SK-N-SH (cell line): ENCODE data around the gene ABLIM1. TPM values are rescaled to one million over a fixed set of nuclear protein-coding genes. Genes with fewer than 3 reads are reported as not detected.

Experiments
- CTCF ChIA-PET: fragments of 300-600, 350-600 bp; formaldehyde crosslinking; extraction: SDS; loops from one replicate; lab custom pipeline; 2021; lab: Yijun Ruan, JAX
- POLR2A ChIA-PET: fragments of 350-600 bp; sonication (Branson Sonifier 250); formaldehyde crosslinking; extraction: SDS; loops from one replicate; lab custom pipeline; 2020; ENCODE audit warnings: antibody characterized with exemption, inconsistent platforms; lab: Yijun Ruan, JAX
- DNase-seq: peaks from one replicate; pipeline ENCODE4 v3.0.0; 2012
- H2AFZ ChIP-seq: fragments of 200-600 bp; sonication (generic); 2 replicates; pipeline ENCODE4 v1.8.1; 2016; ENCODE audit warnings: antibody characterized with exemption, mild to moderate bottlenecking, low read depth
- H3F3A ChIP-seq: fragments of 200-600 bp; sonication (generic); replicated peaks from 2 replicates; pipeline ENCODE3; 2016; ENCODE audit warnings: antibody characterized with exemption, mild to moderate bottlenecking; ENCODE audit not compliant: insufficient read depth
- H3K27ac ChIP-seq, 2 experiments: fragments of 200-500 bp in 1 of 2; fragments of 200-600 bp in 1 of 2; sonication (Bioruptor generic) in 1 of 2; sonication (generic), shearing (Covaris generic) in 1 of 2; 2 replicates each; pipeline versions ENCODE4 v1.5.1 to v1.6.1; 2014 to 2016; ENCODE audit warnings: low read depth in 2 of 2, inconsistent platforms in 1 of 2, low read length in 1 of 2, mild to moderate bottlenecking in 1 of 2, mixed read lengths in 1 of 2
- H3K27me3 ChIP-seq: fragments of 200-600 bp; sonication (generic), shearing (Covaris generic); 2 replicates; pipeline ENCODE4 v1.6.1; 2016; ENCODE audit warnings: mixed run types; ENCODE audit not compliant: insufficient read depth
- H3K36me3 ChIP-seq, 2 experiments: fragments of 200-500 bp in 1 of 2; fragments of 200-600 bp in 1 of 2; sonication (Bioruptor generic) in 1 of 2; sonication (generic) in 1 of 2; replicated peaks in 1 of 2; 2 replicates each; pipeline versions ENCODE3 to v1.5.1; 2014 to 2016; ENCODE audit warnings: low read length in 1 of 2, mild to moderate bottlenecking in 1 of 2; ENCODE audit not compliant: insufficient read depth in 2 of 2, control insufficient read depth in 1 of 2
- H3K4me1 ChIP-seq, 2 experiments: fragments of 200-500 bp in 1 of 2; fragments of 200-600 bp in 1 of 2; sonication (Bioruptor generic) in 1 of 2; sonication (generic), shearing (Covaris generic) in 1 of 2; 2 replicates each; pipeline versions ENCODE4 v1.5.1 to v1.6.1; 2014 to 2016; ENCODE audit warnings: low read depth in 1 of 2, low read length in 1 of 2, mixed run types in 1 of 2; ENCODE audit not compliant: insufficient read depth in 2 of 2, control insufficient read depth in 1 of 2
- H3K4me2 ChIP-seq: fragments of 200-600 bp; sonication (generic), shearing (Covaris generic); 2 replicates; pipeline ENCODE4 v1.6.1; 2017; ENCODE audit warnings: mixed run types
- H3K4me3 ChIP-seq, 2 experiments: fragments of 200-500 bp in 1 of 2; fragments of 200-600 bp in 1 of 2; sonication (Bioruptor generic) in 1 of 2; sonication (generic), shearing (Covaris generic) in 1 of 2; 2 replicates each; pipeline versions ENCODE4 v1.5.1 to v1.8.1; 2014 to 2016; ENCODE audit warnings: low read depth in 2 of 2, inconsistent platforms in 1 of 2, low read length in 1 of 2, mild to moderate bottlenecking in 1 of 2, mixed read lengths in 1 of 2, moderate library complexity in 1 of 2
- H3K79me2 ChIP-seq: fragments of 200-600 bp; sonication (generic); 2 replicates; pipeline ENCODE4 v1.8.1; 2017; ENCODE audit warnings: mild to moderate bottlenecking; ENCODE audit not compliant: insufficient read depth
- H3K9ac ChIP-seq: fragments of 200-600 bp; sonication (generic); 2 replicates; pipeline ENCODE4 v1.6.1; 2017; ENCODE audit warnings: mixed run types
- H3K9me2 ChIP-seq: fragments of 200-600 bp; sonication (generic); 2 replicates; pipeline ENCODE4 v1.6.1; 2017; ENCODE audit warnings: mixed run types
- H3K9me3 ChIP-seq: fragments of 200-600 bp; sonication (generic); 2 replicates; pipeline ENCODE4 v1.6.1; 2017; ENCODE audit warnings: mixed run types, mild to moderate bottlenecking, moderate library complexity
- H4K20me1 ChIP-seq: fragments of 200-600 bp; sonication (generic); 2 replicates; pipeline ENCODE4 v1.6.1; 2017; ENCODE audit warnings: mild to moderate bottlenecking, mixed run types; ENCODE audit not compliant: insufficient read depth
- CHD2 ChIP-seq: fragments of 150-350 bp; IDR thresholded peaks from 2 replicates; pipeline ENCODE4 v1.6.1; 2018; ENCODE audit warnings: low read length; ENCODE audit not compliant: partially characterized antibody
- ELF1 ChIP-seq: IDR thresholded peaks from 2 replicates; pipeline ENCODE4 v1.4.0; 2012
- FOSL2 ChIP-seq: IDR thresholded peaks from 2 replicates; pipeline ENCODE4 v1.4.0; 2012; ENCODE audit warnings: low read depth, mild to moderate bottlenecking, moderate library complexity, borderline replicate concordance
- FOXM1 ChIP-seq: IDR thresholded peaks from 2 replicates; pipeline ENCODE4 v1.4.0; 2012; ENCODE audit warnings: low read depth, mild to moderate bottlenecking
- GABPA ChIP-seq: IDR thresholded peaks from 2 replicates; pipeline ENCODE4 v1.4.0; 2012; ENCODE audit warnings: low read depth, mild to moderate bottlenecking
- JUND ChIP-seq: IDR thresholded peaks from 2 replicates; pipeline ENCODE4 v1.4.0; 2012
- MEF2A ChIP-seq: IDR thresholded peaks from 2 replicates; pipeline ENCODE4 v1.4.0; 2012; ENCODE audit warnings: low read depth, borderline replicate concordance
- MXI1 ChIP-seq: IDR thresholded peaks from 2 replicates; pipeline ENCODE4 v1.6.1; 2012; ENCODE audit warnings: mild to moderate bottlenecking, low read depth, low read length, improper control_type of control experiment
- NFIC ChIP-seq: IDR thresholded peaks from 2 replicates; pipeline ENCODE4 v1.4.0; 2012; ENCODE audit warnings: borderline replicate concordance
- NRF1 ChIP-seq: IDR thresholded peaks from 2 replicates; pipeline ENCODE4 v1.6.1; 2012; ENCODE audit warnings: low read depth, mild to moderate bottlenecking, low read length
- POLR2AphosphoS5 ChIP-seq: IDR thresholded peaks from 2 replicates; pipeline ENCODE4 v1.6.1; 2012; ENCODE audit warnings: low read depth, low read length
- RAD21 ChIP-seq: IDR thresholded peaks from 2 replicates; pipeline ENCODE4 v1.6.1; 2012; ENCODE audit warnings: mild to moderate bottlenecking, low read length
- REST ChIP-seq: IDR thresholded peaks from 2 replicates; pipeline ENCODE4 v1.6.1; 2012; ENCODE audit warnings: mild to moderate bottlenecking, low read depth, low read length, moderate library complexity
- RFX5 ChIP-seq: IDR thresholded peaks from 2 replicates; pipeline ENCODE4 v1.6.1; 2012; ENCODE audit warnings: mild to moderate bottlenecking, improper control_type of control experiment, low read length
- RXRA ChIP-seq: IDR thresholded peaks from 2 replicates; pipeline ENCODE4 v1.4.0; 2012; ENCODE audit warnings: low read depth, mild to moderate bottlenecking, borderline replicate concordance
- SMC3 ChIP-seq: IDR thresholded peaks from 2 replicates; pipeline ENCODE4 v1.6.1; 2012; ENCODE audit warnings: low read depth, low read length, improper control_type of control experiment
- TAF1 ChIP-seq: IDR thresholded peaks from 2 replicates; pipeline ENCODE4 v1.6.1; 2012; ENCODE audit warnings: low read depth, mild to moderate bottlenecking, low read length, moderate library complexity, borderline replicate concordance
- TEAD4 ChIP-seq: IDR thresholded peaks from 2 replicates; pipeline ENCODE4 v1.4.0; 2012; ENCODE audit warnings: mild to moderate bottlenecking, borderline replicate concordance; ENCODE audit not compliant: insufficient read depth
- USF1 ChIP-seq: IDR thresholded peaks from 2 replicates; pipeline ENCODE4 v1.4.0; 2012; ENCODE audit warnings: low read depth, borderline replicate concordance
- YY1 ChIP-seq: IDR thresholded peaks from 2 replicates; pipeline ENCODE4 v1.4.0; 2012; ENCODE audit warnings: low read depth, mild to moderate bottlenecking
- WGBS: methylation state at CpG from one replicate; pipeline ENCODE4 v1.1.6; 2017; ENCODE audit warnings: low lambda C conversion rate; 5-methylcytosine and 5-hydroxymethylcytosine counted together
- polyA plus RNA-seq, 3 experiments: library from polyadenylated mRNA; depleted of rRNA; stranded (reverse); fragments of >200 nt; gene quantifications; 2 replicates each; pipeline ENCODE4 v1.2.3, GENCODE V29; 2012
- TF ChIP-seq, protein P1 (sequence below): IDR thresholded peaks from 2 replicates; pipeline ENCODE4 v1.4.0; 2012; ENCODE audit warnings: low read depth, borderline replicate concordance

The ABLIM1 gene
- polyA plus RNA-seq, 1 of the 3 experiments (the other 2 are of a cell fraction) = 16.1 TPM

- H3K4me3 ChIP-seq = no peak overlapping the region
- H2AFZ ChIP-seq = no peak overlapping the region
- peaks cover 14% of the 10 kb centered on the region for H3F3A ChIP-seq
- no peaks in the 10 kb centered on the region for H3K36me3 ChIP-seq
- TF ChIP-seq FOSL2 (no peak), RFX5 (no peak), FOXM1 (no peak), RXRA (no peak), TEAD4 (no peak), TAF1 (no peak), USF1 (no peak), NFIC (no peak), POLR2AphosphoS5 (no peak), SMC3 (no peak), GABPA (no peak), JUND (no peak), MEF2A (no peak), RAD21 (no peak), NRF1 (no peak), YY1 (no peak), CHD2 (no peak), MXI1 (no peak)
- no peak overlapping the region for H3K9ac ChIP-seq
- no peaks in the 10 kb centered on the region for H3K9me3 ChIP-seq
- H3K79me2 ChIP-seq = no peaks in the 10 kb centered on the region
- no peak for DNase-seq
- no peak overlapping the region for H3K4me2 ChIP-seq
- ChIA-PET POLR2A (no interaction called here), CTCF (no interaction called here)
- H3K4me1 ChIP-seq = peaks cover 0 to 24% of the 10 kb centered on the region in 2 experiments; a peak in 1 of 4 replicates
- no peaks in the 10 kb centered on the region for H3K27me3 ChIP-seq
- WGBS = 95% methylated on average over 5 of the region's 5 CpGs
- H4K20me1 ChIP-seq = no peaks in the 10 kb centered on the region
- no peak overlapping the region for H3K27ac ChIP-seq
- no peaks in the 10 kb centered on the region for H3K9me2 ChIP-seq
These were observed 11.6 kb downstream of the ABLIM1 start for GRCh38 chr10:114646426-114646825.

DNA sequence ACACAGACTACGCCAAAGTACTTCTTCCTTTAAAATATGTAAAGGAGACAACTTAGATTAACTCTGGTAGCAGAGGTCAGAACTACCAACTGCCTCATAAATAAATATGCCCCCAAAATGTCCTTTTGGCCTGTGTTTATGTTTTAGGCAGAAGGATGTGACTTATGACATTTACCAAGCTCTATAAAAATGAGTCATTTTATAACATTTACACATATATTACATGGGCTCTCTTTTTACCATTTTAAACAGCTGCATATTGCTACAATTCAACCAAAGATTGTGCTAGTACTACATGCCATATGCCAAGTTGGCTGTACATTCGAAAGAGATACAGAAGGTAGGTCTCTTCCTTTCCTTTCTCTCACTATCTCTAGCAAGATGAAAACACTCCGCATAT lies 12.4 kb downstream of the ABLIM1 start:
- Histone ChIP-seq H3K4me3 (no peak overlapping the region), H3K36me3 (no peaks in the 10 kb centered on the region), H3K27ac (no peak overlapping the region), H3K9me3 (no peaks in the 10 kb centered on the region), H3K9me2 (no peaks in the 10 kb centered on the region), H2AFZ (no peak overlapping the region), H3K4me2 (no peak overlapping the region), H3K79me2 (no peaks in the 10 kb centered on the region), H4K20me1 (no peaks in the 10 kb centered on the region), H3K9ac (no peak overlapping the region), H3K4me1 (peaks cover 0 to 24% of the 10 kb centered on the region in 2 experiments; a peak in 1 of 4 replicates), H3F3A (peaks cover 14% of the 10 kb centered on the region), H3K27me3 (no peaks in the 10 kb centered on the region)
- DNase-seq = no peak
- ChIA-PET CTCF (no interaction called here), POLR2A (no interaction called here)
- WGBS = 84% methylated on average over 3 of the region's 3 CpGs
- TF ChIP-seq SMC3 = no peak
- no peak for TF ChIP-seq ELF1
- no peak for TF ChIP-seq REST
- TF ChIP-seq POLR2AphosphoS5 = no peak
- no peak for TF ChIP-seq NRF1
- TF ChIP-seq USF1 = no peak
- TF ChIP-seq RFX5 = no peak
- TF ChIP-seq, protein P1, sequence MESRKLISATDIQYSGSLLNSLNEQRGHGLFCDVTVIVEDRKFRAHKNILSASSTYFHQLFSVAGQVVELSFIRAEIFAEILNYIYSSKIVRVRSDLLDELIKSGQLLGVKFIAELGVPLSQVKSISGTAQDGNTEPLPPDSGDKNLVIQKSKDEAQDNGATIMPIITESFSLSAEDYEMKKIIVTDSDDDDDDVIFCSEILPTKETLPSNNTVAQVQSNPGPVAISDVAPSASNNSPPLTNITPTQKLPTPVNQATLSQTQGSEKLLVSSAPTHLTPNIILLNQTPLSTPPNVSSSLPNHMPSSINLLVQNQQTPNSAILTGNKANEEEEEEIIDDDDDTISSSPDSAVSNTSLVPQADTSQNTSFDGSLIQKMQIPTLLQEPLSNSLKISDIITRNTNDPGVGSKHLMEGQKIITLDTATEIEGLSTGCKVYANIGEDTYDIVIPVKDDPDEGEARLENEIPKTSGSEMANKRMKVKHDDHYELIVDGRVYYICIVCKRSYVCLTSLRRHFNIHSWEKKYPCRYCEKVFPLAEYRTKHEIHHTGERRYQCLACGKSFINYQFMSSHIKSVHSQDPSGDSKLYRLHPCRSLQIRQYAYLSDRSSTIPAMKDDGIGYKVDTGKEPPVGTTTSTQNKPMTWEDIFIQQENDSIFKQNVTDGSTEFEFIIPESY = no peak
- no peak for TF ChIP-seq CHD2
- TF ChIP-seq MXI1 = no peak
- no peak for TF ChIP-seq RAD21
